GM21619 (cell line): ENCODE measurements around the gene ITPRIPL2.
A peak's percentile ranks its signal among the peaks of the same experiment; 100 is the strongest.

ENCODE experiments used
- ATAC-seq: cut with Tn5 transposase; IDR thresholded peaks from one replicate; pipeline ENCODE4 v1.9.1; 2021; ENCODE audit not compliant: unreplicated experiment

ITPRIPL2 gene

GRCh38 chr16:19093631-19094541 lies 19.9 kb upstream of the ITPRIPL2 start:
- no peak for ATAC-seq

- no peak for ATAC-seq
Observed at GRCh38 chr16:19094542-19095365, 19.0 kb upstream of the ITPRIPL2 start.

GRCh38 chr16:19095654-19096053 lies 18.1 kb upstream of the ITPRIPL2 start:
- peak; percentile 59 for ATAC-seq

- ATAC-seq, result no peak
Observed at GRCh38 chr16:19098173-19098572, 15.6 kb upstream of the ITPRIPL2 start.

- no peak for ATAC-seq
Observed at GRCh38 chr16:19102187-19102872, 11.4 kb upstream of the ITPRIPL2 start.

GRCh38 chr16:19104607-19105006 lies 9.2 kb upstream of the ITPRIPL2 start:
- ATAC-seq, result no peak

GRCh38 chr16:19105131-19105530 lies 8.6 kb upstream of the ITPRIPL2 start:
- ATAC-seq, result no peak

GRCh38 chr16:19105891-19106624 lies 7.7 kb upstream of the ITPRIPL2 start:
- no peak for ATAC-seq

GRCh38 chr16:19106625-19107020 lies 7.1 kb upstream of the ITPRIPL2 start:
- no peak for ATAC-seq

- no peak for ATAC-seq
Observed at GRCh38 chr16:19108409-19109287, 5.1 kb upstream of the ITPRIPL2 start.

- no peak for ATAC-seq
Observed at GRCh38 chr16:19109288-19109664, 4.5 kb upstream of the ITPRIPL2 start.

- no peak for ATAC-seq
Observed at GRCh38 chr16:19110537-19111360, 3.0 kb upstream of the ITPRIPL2 start.

GRCh38 chr16:19112099-19112407 lies 1.7 kb upstream of the ITPRIPL2 start:
- no peak for ATAC-seq

- ATAC-seq, result peak; percentile 19
Observed at GRCh38 chr16:19114359-19115147, 789 bp downstream of the ITPRIPL2 start.

- ATAC-seq, result no peak
Observed at GRCh38 chr16:19115148-19116021, 1.6 kb downstream of the ITPRIPL2 start.

GRCh38 chr16:19116711-19117449 lies 3.1 kb downstream of the ITPRIPL2 start:
- no peak for ATAC-seq
